Measurements from ENCODE around the gene MUC6. TPM values are rescaled to one million over a fixed set of nuclear protein-coding genes. Genes with fewer than 3 reads are reported as not detected.

MUC6 gene
- total RNA-seq, 6 experiments from 2014 or later: not detected

- Mint-ChIP-seq H3K27me3 (ENCODE audit: insufficient read depth) (peaks cover 19% of the 10 kb centered on the region), H3K27ac (no peak overlapping the region), H3K9me3 (no peaks in the 10 kb centered on the region; the same call in 1 of the 2 replicates), H3K36me3 (ENCODE audit: low read depth) (no peaks in the 10 kb centered on the region), H3K4me3 (no peak overlapping the region), H3K4me1 (ENCODE audit: low read depth) (no peaks in the 10 kb centered on the region)
- no peak for TF ChIP-seq CTCF (IDR thresholded peaks at IDR 0.05)
- no peak for DNase-seq
These were observed 6.4 kb upstream of the MUC6 start for GRCh38 chr11:1042626-1043562.

- DNase-seq: no peak
- H3K9me3 Mint-ChIP-seq: no peaks in the 10 kb centered on the region; the same call in 1 of the 2 replicates
These were observed 5.6 kb upstream of the MUC6 start for GRCh38 chr11:1041936-1042608.

GRCh38 chr11:1041471-1041870 is 5.0 kb upstream of the MUC6 start:
- Mint-ChIP-seq H3K9me3 (no peaks in the 10 kb centered on the region; the same call in 1 of the 2 replicates), H3K27ac (no peak overlapping the region), H3K4me1 (ENCODE audit: low read depth) (no peaks in the 10 kb centered on the region), H3K4me3 (no peak overlapping the region), H3K27me3 (ENCODE audit: insufficient read depth) (peaks cover 12% of the 10 kb centered on the region), H3K36me3 (ENCODE audit: low read depth) (no peaks in the 10 kb centered on the region)
- no peak for DNase-seq
- TF ChIP-seq CTCF (IDR thresholded peaks at IDR 0.05): no peak

More at GRCh38 chr11:1041936-1042608, 5.6 kb upstream of the MUC6 start:
- no peaks in the 10 kb centered on the region for H3K36me3 Mint-ChIP-seq (ENCODE audit: low read depth)
- no peak for TF ChIP-seq CTCF (IDR thresholded peaks at IDR 0.05)
- H3K27me3 Mint-ChIP-seq (ENCODE audit: insufficient read depth): peaks cover 13% of the 10 kb centered on the region
- H3K4me1 Mint-ChIP-seq (ENCODE audit: low read depth): no peaks in the 10 kb centered on the region
- no peak overlapping the region for H3K27ac Mint-ChIP-seq
- H3K4me3 Mint-ChIP-seq: no peak overlapping the region

- H3K4me3 Mint-ChIP-seq: no peak overlapping the region
These were observed 4.6 kb upstream of the MUC6 start for GRCh38 chr11:1041149-1041467.

More at GRCh38 chr11:1041149-1041467, 4.6 kb upstream of the MUC6 start:
- no peak for DNase-seq
- no peaks in the 10 kb centered on the region for H3K36me3 Mint-ChIP-seq (ENCODE audit: low read depth)
- H3K9me3 Mint-ChIP-seq: no peaks in the 10 kb centered on the region; the same call in 1 of the 2 replicates
- peaks cover 9% of the 10 kb centered on the region for H3K27me3 Mint-ChIP-seq (ENCODE audit: insufficient read depth)
- H3K27ac Mint-ChIP-seq: no peak overlapping the region
- no peaks in the 10 kb centered on the region for H3K4me1 Mint-ChIP-seq (ENCODE audit: low read depth)
- no peak for TF ChIP-seq CTCF (IDR thresholded peaks at IDR 0.05)
